ENCODE measurements around the gene TOMM6. TPM values are rescaled to one million over a fixed set of nuclear protein-coding genes. Genes with fewer than 3 reads are reported as not detected.

TOMM6 gene
- total and polyA plus RNA-seq, 4 donors, result 48.2 to 123 (median 86.1) TPM

DNA sequence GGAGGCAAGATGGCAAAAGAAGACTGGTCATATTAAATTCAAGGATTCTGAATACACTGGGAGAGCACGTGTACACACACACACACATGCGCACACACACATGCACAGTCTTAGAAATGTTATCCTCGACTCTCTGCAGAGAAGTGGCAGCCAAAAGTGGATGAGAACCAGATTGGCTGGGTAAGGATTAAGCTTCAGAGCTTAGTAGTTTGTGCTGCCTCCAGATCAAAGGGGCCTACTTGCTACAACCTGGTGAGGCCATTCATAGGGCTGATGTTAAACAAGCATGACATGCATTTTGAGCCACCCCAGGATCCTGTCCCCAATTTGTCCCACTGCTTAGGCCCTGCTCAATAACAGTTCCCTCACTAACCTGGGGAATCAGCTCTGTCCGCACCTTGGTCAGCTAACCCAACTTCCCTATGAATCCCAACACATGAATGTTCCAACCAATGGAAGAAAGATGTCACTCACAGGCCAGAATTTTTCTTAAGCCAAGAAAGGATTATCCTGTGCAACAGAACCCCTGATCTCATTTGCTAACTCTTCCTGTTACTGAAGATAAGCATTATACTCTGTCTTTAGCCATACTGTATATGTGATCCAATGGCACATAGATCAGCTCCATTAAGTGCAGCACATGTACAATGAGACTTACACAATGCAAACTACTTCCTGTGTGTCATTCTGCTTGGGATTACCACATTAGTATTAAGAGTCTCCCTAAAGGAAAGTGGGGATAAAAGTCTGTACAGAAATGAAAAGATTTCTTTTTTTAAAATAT lies 31.0 kb downstream of the TOMM6 start:
- H3K4me3 ChIP-seq (ENCODE audit: low read depth in 1 of 3, low read length in 3 of 3), result no peak overlapping the region
- no peak overlapping the region for H3K27ac ChIP-seq (ENCODE audit: low read depth in 1 of 2, low read length in 2 of 2)
- WGBS, result 84% methylated on average over 4 of the region's 4 CpGs
- no peaks in the 10 kb centered on the region for H3K9me3 ChIP-seq (ENCODE audit: control insufficient read depth in 4 of 4, low read length in 3 of 4)
- DNase-seq (ENCODE audit: low spot score), result no peak
- H3K9ac ChIP-seq (ENCODE audit: low read depth in 1 of 2, low read length in 2 of 2), result no peak overlapping the region
- H3K4me1 ChIP-seq (ENCODE audit: control insufficient read depth in 4 of 4, insufficient read depth in 4 of 4, low read length in 3 of 4), result no peaks in the 10 kb centered on the region
- H3K36me3 ChIP-seq (ENCODE audit: control insufficient read depth in 4 of 4, insufficient read depth in 3 of 4, low read depth in 1 of 4, low read length in 3 of 4), result no peaks in the 10 kb centered on the region
- TF ChIP-seq CTCF (IDR thresholded peaks at IDR 0.05; ENCODE audit: low read depth, low read length, missing input control), result no peak
- TF ChIP-seq NR2F2 (IDR thresholded peaks at IDR 0.05), result no peak
- no peak for TF ChIP-seq MAX (IDR thresholded peaks at IDR 0.05)
- TF ChIP-seq FOXA1 (IDR thresholded peaks at IDR 0.05), result no peak
- no peak for TF ChIP-seq REST (IDR thresholded peaks at IDR 0.05)
- no peak for TF ChIP-seq YY1 (IDR thresholded peaks at IDR 0.05)
- TF ChIP-seq EGR1 (IDR thresholded peaks at IDR 0.05; ENCODE audit: low read depth in 2 of 2), result no peak
- no peak for TF ChIP-seq HNF4A (conservative IDR thresholded peaks at IDR 0.05)
- TF ChIP-seq ATF3 (IDR thresholded peaks at IDR 0.05), result no peak
- TF ChIP-seq RXRA (IDR thresholded peaks at IDR 0.05), result no peak
- TF ChIP-seq SP1 (IDR thresholded peaks at IDR 0.05), result no peak
- TF ChIP-seq, protein P1, sequence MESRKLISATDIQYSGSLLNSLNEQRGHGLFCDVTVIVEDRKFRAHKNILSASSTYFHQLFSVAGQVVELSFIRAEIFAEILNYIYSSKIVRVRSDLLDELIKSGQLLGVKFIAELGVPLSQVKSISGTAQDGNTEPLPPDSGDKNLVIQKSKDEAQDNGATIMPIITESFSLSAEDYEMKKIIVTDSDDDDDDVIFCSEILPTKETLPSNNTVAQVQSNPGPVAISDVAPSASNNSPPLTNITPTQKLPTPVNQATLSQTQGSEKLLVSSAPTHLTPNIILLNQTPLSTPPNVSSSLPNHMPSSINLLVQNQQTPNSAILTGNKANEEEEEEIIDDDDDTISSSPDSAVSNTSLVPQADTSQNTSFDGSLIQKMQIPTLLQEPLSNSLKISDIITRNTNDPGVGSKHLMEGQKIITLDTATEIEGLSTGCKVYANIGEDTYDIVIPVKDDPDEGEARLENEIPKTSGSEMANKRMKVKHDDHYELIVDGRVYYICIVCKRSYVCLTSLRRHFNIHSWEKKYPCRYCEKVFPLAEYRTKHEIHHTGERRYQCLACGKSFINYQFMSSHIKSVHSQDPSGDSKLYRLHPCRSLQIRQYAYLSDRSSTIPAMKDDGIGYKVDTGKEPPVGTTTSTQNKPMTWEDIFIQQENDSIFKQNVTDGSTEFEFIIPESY (IDR thresholded peaks at IDR 0.05), result no peak
- no peak for TF ChIP-seq FOXA2 (IDR thresholded peaks at IDR 0.05)
- no peak for TF ChIP-seq TAF1 (conservative IDR thresholded peaks at IDR 0.05)
- no peak for TF ChIP-seq RAD21 (IDR thresholded peaks at IDR 0.05)
- H3K27me3 ChIP-seq (ENCODE audit: control insufficient read depth in 4 of 4, insufficient read depth in 4 of 4, low read length in 3 of 4), result no peaks in the 10 kb centered on the region

DNA sequence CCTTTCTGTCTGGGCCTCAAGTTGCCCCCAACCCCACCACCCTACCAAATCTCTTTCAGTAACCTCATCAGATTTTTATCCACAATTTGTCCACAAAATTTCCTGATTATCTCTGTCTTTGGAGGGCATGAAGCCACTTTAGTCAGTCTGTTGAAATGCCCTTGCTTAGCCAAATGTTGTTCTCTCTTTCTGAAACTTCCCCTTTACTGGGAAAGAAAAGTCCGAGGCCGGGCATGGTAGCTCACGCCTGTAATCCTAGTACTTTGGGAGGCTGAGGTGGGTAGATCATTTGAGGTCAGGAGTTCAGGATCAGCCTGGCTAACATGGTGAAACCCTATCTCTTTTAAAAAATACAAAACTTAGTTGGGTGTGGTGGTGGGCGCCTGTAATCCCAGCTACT lies 33.8 kb downstream of the TOMM6 start:
- Histone ChIP-seq H3K27ac (ENCODE audit: low read depth in 1 of 2, low read length in 2 of 2) (no peak overlapping the region), H3K27me3 (ENCODE audit: control insufficient read depth in 4 of 4, insufficient read depth in 4 of 4, low read length in 3 of 4) (no peaks in the 10 kb centered on the region), H3K4me1 (ENCODE audit: control insufficient read depth in 4 of 4, insufficient read depth in 4 of 4, low read length in 3 of 4) (no peaks in the 10 kb centered on the region), H3K9me3 (ENCODE audit: control insufficient read depth in 4 of 4, low read length in 3 of 4) (no peaks in the 10 kb centered on the region), H3K4me3 (ENCODE audit: low read depth in 1 of 3, low read length in 3 of 3) (no peak overlapping the region), H3K9ac (ENCODE audit: low read depth in 1 of 2, low read length in 2 of 2) (no peak overlapping the region), H3K36me3 (ENCODE audit: control insufficient read depth in 4 of 4, insufficient read depth in 3 of 4, low read depth in 1 of 4, low read length in 3 of 4) (no peaks in the 10 kb centered on the region)
- DNase-seq (ENCODE audit: low spot score), result no peak
- 90% methylated on average over 4 of the region's 4 CpGs for WGBS
- TF ChIP-seq TAF1 (conservative IDR thresholded peaks at IDR 0.05) (no peak), YY1 (IDR thresholded peaks at IDR 0.05) (no peak), REST (IDR thresholded peaks at IDR 0.05) (no peak), HNF4G (IDR thresholded peaks at IDR 0.05) (no peak), FOXA1 (IDR thresholded peaks at IDR 0.05) (no peak), CTCF (IDR thresholded peaks at IDR 0.05; ENCODE audit: low read depth, low read length, missing input control) (no peak), SP1 (IDR thresholded peaks at IDR 0.05) (no peak), RAD21 (IDR thresholded peaks at IDR 0.05) (no peak)
